Left forelimb (tissue), 1 donor: Measurements from ENCODE around the gene DPF3.
"Not testable (repeated sequence)": the region's sequence is repeated elsewhere in the genome, so short reads cannot be mapped to it uniquely, and the experiment has no call there.

Experiments
- DNase-seq: peaks from one replicate; pipeline ENCODE4 v3.0.0-alpha.2; 2018; ENCODE audit warnings: low spot score

DPF3 gene

DNA sequence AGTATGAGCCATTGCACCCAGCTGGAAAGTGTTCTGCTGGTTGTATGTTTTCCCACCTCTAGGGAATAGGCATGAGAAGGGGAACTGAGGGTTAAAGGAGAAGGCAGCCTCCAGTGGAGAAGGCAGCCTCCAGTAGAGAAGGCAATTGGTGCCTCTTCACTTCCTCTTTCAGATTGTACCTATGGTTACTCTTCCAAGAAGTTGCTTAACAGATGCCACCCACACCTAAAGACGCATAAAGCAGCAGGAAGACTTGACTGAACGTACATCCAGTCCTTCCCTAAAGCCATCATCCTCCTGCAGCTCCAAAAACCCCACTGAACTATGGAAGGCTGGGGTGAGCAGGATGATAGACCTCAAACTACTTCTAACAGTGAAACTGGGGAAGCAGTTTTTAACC is 13.1 kb downstream of the DPF3 start:
- no peak for DNase-seq

DNA sequence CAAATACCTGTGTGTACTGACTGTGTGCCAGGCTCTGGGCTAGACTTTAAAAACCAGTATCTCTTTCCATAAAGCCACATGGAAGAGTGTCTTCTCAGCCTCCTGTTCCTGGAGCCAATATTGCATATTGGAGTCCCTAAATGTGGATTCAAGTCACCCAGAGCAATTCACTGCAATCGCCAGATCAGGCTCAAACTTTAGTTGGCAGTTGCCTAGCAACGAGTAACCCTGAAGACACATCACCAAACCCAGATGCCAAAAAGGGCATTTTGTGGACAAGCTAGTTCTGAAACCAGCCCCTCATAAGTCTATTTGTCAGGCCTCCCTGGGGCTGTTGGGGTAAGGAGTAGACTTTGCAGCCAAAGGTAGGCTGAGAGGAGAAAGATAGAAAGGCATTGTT is 13.7 kb downstream of the DPF3 start:
- no peak for DNase-seq

DNA sequence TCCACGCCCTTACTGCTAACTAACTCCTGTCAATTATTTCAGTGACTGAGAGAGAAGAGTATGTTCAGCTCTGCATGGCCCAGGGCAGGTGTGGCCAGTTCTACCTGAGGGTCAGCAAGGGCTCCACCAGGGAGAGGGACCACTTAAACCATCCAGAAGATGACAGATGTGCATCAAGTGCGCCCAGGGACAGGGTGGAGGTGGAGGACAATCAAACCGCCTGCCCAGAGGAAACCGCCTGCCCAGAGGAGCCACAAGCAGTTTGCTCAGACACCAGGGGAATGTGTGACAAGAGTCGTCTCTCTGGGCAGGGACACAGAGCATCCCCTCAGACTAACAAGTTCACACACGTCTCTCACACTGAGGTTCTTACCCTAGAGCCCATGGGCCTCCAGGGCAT is 14.5 kb downstream of the DPF3 start:
- no peak for DNase-seq

DNA sequence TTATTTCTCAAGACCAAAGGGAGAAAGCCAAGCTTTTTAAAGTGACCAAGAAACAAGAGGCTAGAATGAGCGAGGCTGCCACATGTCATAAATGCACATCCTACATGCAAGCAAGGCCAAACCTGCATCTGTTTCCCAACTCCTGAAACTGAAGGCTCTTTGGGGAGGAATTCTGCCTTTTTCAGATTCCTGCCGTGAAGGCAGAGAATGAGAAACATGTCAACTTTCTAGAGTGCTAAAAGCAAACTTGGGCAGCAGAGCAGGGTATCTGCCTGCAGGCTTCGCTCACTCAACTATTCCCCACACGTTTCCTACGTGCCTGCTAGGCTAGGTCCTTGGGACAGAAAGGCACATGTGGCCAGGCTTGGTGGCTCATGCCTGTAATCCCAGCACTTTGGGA is 15.2 kb downstream of the DPF3 start:
- DNase-seq: no peak

DNA sequence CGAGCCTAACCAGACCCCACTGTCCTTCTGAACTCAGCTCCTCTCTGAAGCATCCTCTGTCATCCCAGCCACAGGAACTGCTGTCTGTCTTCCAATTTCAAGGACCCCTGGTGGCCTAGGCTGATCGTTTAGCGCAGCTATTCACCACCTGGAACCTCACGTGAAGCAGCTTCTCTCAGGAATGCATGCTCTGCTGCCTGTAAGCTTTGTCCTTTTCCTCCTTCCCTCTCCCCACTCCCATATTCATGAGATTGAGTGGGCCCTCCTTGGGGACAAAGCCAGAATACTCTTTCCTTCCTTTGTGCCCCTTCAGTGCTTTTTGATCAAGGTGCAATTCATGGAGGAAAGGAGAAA is 17.2 kb downstream of the DPF3 start:
- DNase-seq: no peak

DNA sequence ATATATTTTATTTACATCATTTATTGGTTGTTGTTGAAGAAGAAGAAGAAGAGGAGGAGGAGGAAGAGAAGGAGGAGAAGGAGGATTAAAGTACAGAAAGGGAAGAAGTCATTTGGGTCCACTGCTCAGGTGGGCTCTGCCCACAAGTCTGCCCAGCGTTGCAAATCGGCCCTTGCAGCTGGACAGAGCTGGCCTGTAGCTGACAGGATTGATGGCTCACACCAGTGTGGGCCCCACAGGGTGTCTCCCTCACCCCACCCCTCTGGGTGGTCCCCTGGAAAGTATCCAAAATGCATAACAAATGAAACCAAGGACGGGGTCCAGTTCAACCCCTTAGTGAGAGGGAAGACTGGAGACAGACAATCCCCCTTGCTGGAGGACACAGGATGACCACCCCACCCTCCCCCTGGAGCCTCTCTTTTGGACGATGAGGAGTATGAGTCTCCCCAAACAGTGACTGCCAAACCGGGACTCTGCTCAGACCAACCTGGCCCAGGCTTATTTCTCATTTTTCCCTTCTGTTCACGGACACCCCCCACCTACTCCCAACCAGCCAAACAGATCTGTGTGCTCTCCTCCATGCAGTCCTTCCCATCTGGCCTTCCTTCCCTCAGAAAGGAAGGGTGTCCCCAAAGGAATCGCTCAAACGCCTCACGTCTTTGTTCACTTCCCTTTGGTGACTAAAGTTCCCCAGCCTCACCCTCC is 17.7 kb downstream of the DPF3 start:
- peak; percentile 5 for DNase-seq

DNA sequence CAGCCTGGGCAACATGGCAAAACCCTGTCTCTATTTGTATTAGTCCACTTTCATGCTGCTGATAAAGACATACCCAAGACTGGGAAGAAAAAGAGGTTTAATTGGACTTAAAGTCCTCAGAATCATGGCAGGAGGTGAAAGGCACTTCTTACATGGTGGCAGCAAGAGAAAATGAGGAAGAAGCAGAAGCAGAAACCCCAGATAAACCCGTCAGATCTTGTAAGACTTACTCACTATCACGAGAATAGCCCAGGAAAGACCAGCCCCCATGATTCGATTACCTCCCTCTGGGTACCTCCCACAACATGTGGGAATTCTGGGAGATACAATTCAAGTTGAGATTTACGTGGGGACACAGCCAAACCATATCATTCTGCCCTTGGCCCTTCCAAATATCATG is 23.0 kb downstream of the DPF3 start:
- DNase-seq: not testable (repeated sequence)

DNA sequence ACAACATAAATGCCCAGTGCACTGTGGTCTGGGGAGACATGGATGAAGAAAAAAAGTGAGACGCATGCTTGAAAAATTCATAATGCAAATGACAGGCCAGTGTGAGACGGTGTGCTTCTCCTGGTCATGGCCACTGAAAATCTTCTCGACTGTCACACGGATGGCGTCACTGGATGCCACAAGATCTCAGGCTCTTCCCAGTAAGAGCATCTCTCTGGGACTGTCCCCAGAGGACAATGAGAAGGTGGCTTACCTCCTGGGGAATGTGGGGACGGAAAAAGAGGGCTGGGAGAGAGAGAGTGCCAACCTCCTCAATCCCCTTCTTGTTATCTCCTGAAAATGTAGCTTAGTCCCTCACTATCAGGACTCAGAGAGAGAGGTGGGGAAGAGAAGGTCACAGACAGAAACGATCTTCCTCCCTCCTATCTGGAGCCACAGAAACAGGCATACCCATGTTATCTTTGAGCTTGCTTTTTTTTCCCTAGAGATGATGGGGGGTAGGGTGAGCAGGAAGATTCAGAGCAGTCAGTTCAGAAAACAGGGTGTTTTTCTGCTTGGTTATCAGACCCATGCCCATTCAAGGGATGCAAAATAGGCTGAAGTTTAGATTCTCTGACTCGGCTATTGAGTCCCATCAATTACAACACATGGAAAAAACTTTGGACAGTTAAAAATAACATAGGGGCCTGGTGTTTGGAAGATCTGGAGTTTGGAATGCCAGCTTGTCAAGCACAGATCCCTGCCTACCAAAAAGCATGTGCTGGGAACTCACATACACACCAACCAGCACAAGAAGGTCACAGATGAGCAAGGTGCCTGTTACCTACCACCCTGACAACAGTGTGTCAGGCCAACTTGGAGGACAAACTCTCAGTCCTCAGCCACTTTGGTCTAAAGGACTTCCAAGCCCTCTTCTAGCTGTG is 24.2 kb downstream of the DPF3 start:
- DNase-seq: no peak

DNA sequence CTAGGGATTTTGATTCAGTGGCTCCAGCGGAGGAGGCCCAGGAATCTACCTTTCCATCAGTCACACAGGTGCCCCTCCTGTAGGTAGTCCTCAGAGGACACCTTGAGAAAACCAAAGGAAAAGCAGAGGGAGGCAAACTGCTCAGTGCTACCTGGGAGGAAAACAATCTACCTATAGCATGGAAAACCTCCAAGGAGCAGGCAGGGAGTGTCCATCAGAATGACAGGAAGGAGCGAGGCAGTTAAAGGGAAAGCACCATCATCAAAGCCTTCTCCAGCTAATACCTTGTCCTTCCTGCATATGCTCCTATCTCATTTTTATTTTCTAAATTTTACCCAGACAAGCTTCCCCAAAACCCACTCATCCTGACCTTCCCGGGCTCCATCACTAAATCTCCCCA is 25.4 kb downstream of the DPF3 start:
- DNase-seq: no peak

DNA sequence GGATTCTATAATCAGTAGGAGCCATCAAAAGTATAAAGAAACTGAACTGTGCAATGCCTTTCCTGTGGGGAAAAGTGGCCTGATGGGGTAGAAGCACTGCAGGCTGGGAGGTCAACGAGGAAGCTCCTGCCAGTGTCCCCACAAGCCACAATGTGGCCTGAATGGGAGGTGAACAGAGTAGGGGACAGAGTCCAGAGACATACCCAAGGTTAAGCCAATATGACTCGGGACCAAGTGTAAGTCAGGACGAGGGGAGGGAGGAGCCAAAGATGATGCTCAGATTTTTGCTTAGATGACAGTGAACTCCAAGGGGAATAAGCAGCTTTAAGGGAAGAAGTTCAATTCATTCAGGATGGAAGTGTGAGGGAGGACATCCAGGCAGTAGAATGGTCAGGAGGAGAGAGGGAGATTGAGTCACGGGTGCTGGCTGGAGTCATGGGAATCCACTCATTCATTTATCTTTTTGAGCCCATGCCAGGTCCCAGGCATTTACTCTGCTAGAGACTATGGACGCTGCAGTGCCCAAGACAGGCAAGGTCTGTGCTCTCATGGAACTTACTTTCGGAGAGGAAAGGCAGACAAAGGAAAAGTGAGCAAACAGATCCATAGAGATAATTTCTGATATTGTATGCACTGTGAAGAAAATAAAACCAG is 29.1 kb downstream of the DPF3 start:
- DNase-seq: no peak

DNA sequence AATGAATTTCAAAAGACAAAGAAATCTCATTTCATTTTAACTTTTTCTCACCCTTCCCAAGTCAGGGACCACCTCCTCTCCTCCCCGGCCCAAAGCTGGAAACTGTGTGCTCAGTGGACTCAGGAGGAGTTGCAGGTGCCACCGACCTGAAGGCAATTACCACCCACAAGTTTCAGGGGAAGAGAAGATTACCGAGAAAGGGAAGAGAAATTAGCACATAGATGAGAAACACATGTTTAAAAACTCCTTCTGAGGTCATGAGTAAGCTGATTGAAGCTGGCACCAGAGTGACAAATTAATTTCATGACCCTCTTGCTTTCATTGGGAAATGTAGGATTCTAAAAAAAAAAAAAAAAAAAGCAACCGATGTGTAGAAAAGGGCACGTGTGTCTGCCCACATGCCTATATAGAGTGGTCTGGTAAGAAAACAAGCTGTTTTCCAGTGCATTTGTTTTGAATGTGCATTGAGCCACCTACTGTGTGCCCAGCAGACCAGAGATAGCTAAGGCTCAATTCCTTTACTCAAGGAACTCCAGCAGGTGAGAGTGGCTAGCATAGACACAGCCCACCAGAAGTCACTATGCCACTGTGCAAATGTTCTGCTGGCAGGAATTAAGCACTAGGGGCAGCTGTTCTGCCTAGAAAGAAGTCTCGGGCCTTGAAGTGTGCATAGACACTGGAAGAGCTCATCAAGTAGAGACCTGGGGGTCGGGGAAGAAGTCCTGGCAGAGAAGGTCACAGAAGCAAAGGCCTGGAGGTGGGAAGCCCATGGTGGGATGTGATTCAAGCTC is 30.5 kb downstream of the DPF3 start:
- DNase-seq: no peak

DNA sequence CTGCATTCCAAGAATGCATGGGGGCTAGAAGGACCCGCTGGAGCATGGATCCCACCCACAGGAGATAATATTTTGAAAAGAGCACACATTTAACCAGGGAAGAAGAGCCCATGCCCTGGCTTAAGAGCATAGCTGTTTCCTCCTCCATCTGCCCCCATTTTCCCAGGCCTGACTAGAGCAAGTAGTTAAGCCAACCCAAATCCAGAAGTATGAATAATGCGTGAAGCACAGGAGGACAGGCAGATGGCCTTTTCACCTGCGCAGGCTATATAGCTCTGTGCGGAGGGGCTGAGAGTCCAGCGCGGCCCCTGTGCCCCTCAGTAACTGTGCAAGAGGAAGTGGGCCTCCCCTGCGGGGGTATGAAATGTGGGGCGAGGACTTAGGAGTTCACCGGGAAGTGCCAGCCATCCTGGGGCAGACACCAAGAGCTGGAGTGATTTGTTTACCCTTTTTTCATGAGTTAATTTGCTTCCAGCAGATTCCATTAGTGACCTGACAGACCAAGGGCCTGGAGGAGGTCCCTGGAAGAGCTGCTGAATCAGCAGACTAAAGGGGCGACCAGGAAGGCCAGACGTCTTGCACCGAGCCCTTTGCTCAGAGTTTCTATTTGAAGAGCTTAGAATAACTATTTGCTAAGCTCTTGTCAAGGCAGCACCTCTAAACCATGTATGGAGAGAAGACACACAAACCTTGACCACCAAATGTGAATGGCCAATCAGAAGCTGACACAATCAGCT is 37.2 kb downstream of the DPF3 start:
- no peak for DNase-seq

DNA sequence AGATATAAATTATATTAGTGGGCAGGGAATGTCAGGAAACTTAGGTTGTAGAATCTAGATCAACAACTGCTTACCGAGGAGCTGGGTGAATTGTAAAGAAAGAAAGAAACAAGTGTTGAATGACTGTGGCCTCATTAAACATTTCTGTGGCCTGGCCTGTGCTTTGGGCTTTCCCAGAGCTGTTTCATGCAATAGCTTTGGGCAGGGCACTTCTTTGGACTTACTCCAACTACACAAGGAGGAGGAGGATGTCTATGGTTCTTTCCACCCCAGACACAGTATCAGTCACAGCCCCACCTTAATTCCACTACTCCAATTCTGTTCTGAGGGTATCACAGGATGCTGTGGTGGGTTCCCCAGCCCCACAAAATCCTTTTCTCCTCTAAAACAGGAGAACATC is 38.0 kb downstream of the DPF3 start:
- DNase-seq: no peak

DNA sequence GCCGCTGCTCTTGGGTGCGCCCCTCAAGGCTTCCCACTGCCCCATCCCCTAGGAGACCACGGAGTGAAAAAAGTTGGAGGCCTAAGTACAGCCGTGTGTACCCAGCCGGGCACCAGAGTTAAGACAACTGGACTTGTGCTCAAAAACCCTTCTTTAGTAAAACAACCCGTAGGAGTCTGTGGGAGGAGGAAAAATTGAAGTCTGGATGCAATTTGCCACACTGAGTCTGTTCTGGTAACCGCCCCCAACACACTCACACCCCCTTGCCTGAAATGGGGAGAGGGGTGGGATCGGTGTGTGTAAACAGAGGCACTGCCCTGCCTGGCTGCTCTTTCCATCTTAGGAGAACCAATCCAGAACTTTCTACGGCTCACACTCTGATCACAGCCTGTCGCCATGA is 41.7 kb downstream of the DPF3 start:
- DNase-seq: no peak

DNA sequence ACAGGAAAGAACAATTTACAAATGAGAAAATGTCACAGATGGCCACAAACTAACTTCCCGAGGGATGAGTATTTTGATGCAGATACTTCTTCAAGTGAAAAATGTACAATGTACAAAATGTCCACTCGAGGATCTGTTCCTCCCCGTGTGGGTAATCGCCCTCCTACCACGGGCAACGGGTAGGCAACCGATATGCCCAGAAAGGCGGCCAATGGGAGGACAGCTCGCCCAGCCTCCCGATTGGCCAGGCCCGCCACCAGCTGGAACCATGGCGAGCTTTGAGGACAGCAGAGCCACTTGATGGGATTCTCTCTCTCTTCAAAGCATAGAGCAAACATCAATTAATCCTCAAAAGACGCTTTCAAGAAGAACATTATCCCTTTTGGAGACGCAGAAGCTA is 42.3 kb downstream of the DPF3 start:
- no peak for DNase-seq

DNA sequence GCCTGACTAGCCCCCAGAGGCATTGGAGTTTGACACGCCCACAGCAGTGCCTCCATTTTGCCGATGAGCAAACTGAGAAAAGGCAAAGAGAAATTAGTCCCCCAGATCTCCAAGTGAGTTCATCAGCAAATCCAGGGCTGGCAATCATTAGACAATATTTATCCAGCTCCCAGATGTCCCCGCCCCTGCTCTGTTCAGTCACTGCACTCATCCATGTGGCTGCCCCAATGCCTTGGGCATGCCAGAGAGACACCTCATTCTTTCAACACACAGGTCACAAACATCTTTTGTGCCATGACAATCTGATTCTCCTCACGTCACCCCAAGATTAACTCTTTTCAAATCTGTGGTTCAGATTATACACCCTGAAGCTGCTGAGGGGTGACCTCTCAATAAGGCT is 43.5 kb downstream of the DPF3 start:
- no peak for DNase-seq

DNA sequence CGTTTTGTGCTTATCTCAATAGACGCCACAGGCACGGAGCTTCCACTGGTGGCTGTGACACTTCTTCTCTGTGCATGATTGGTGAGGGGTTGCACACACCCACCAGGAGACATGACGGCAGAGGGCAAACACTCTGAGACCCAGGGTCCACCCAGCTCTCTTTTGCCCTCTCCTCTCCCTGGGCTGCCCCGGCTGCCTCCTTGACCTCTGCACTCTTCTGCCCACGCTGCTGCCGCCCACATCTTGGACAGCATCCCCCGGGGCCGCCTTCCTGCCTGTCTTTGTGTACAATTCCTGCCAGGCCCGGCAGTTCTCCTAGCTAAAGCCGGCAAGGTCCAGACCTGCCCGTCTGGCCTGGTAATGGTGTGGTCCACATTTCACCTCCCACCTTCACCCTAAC is 44.7 kb downstream of the DPF3 start:
- no peak for DNase-seq

DNA sequence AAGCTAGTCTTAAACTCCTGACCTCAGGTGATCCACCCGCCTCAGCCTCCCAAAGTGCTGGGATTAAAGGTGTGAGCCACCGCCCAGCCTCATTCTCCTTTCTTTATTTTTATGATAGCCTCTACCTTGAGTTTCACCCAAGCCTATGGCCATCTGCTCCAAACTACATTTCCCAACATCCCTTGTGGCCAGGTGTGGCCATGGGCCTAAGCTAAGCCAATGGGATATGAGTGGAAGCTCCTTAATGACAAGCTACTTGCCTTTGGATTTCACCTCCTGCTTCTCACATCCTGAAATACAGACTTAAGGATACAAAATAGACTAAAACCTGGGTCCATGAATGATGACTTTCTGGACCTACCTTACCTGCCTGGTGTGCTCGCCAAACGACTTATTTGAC is 46.2 kb downstream of the DPF3 start:
- DNase-seq: no peak

DNA sequence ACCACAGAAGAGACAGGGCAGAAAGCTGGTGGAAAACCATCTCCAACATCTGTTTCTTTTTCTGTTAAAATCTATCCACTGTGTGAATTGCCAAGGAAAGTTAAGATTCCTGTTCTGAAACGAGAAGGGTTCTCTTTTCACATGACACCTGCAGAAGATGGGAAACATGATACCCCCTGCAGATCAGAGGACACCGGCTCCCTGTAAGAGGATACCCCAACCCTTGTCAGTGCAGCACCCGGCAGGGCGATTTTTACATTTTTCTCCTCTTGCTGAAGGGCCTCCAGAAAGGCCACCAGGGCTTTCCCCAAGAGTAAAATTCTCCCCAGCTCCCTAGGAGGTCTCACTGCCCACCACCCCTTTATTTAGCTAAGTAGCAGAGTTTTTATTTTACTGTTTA is 48.2 kb downstream of the DPF3 start:
- DNase-seq: no peak

DNA sequence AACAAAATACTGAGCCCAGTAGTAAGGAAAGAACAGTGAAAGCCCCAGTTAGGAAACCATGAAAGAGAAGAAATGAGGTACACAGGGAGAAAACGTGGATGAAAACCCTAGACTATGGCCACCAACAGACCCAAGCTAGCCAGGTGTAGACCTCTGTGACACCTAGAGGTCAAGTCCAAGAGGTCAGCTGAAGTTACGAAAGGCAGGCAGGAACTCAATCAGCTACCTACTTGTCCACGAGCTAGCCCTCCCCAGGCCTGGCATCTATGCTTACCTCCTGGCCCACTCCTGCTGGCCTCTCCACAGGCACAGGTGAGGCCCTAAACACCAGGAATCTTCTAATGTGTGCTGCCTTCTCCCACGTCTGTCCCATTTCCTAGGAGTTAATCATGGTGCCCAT is 48.7 kb downstream of the DPF3 start:
- DNase-seq: no peak

DNA sequence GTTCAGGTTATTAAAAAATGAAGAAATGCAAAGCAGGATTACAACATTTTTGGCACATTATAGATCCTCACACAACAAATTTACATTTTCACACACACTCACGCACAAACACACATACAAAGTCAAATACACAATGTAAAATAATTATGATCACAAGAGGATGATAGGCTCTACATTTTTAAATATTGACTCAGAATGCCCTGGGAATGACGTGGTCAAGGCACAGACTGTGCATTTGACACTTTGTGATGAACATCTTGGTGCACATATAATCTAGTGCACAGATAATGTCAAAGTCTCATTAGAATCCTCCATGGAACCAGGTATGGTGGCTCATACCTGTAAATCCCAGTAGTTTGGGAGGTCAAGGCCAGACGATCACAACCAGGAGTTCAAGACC is 49.4 kb downstream of the DPF3 start:
- no peak for DNase-seq
